Ishikawa (cell line): Measurements from ENCODE around the gene FKBP2.

Experiments
- EP300 ChIP-seq: IDR thresholded peaks from 2 replicates; pipeline ENCODE4 v1.6.1; 2012; ENCODE audit warnings: borderline replicate concordance
- USF1 ChIP-seq: IDR thresholded peaks from 2 replicates; pipeline ENCODE4 v1.6.1; 2012

DNA sequence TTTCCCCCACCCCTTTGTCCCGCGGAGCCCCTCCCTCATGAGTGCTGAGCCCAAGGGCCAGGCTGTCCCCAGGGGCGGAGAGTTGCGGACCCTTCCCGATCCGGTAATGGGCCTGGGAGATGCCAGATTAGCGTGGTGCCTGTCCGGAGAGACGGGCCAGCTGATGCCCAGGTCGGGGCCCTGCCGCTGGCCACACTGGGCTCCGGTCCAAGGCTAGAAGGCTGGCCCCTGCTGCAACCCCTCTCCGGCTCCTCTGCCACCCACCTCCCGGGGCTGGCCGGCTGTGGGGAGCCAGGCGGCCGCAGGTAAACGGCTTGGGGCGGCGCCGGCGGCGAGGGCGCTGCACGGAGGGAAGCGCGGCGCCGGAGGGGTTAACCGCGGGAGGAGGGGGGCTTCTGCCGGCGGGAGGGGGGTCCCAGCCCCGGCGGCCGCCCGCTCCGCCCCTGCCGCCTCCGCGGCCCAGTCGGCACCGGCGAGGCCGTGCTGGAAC is 50.4 kb downstream of the FKBP2 start, which contains the start of gene KCNK4:
- TF ChIP-seq USF1, result no peak
- TF ChIP-seq EP300, result no peak
